ENCODE data around the gene TRIM63. TPM values are rescaled to one million over a fixed set of nuclear protein-coding genes. Genes with fewer than 3 reads are reported as not detected.

Gene TRIM63
- total and polyA plus RNA-seq, 2 of the 13 experiments (the other 11 are each of a cell fraction or from before 2014, with no cell fraction given), result not detected

GRCh38 chr1:26110731-26111529 lies 43.5 kb upstream of the TRIM63 start (continued):
- TF ChIP-seq ARHGAP35 (CRISPR knock-in tag; IDR thresholded peaks at IDR 0.05; ENCODE audit: borderline replicate concordance) (0 out of 2 replicates have a peak, but pooled peaks have one; percentile 68), HMGXB4 (CRISPR knock-in tag; IDR thresholded peaks at IDR 0.05; ENCODE audit: borderline replicate concordance in 1 of 2, low read depth in 1 of 2) (peak in 1 of 2 experiments; percentile 53; a peak in 1 of 4 replicates), ZNF605 (CRISPR knock-in tag; IDR thresholded peaks at IDR 0.05) (no peak), ZNF737 (CRISPR knock-in tag; IDR thresholded peaks at IDR 0.05; ENCODE audit: borderline replicate concordance) (no peak), XBP1 (CRISPR knock-in tag; IDR thresholded peaks at IDR 0.05) (no peak), ZNF816 (CRISPR knock-in tag; IDR thresholded peaks at IDR 0.05; ENCODE audit: borderline replicate concordance) (no peak), MIXL1 (CRISPR knock-in tag; IDR thresholded peaks at IDR 0.05) (no peak), CEBPB (IDR thresholded peaks at IDR 0.05; ENCODE audit: borderline replicate concordance, low read depth, low read length) (no peak), ZNF724P (CRISPR knock-in tag; IDR thresholded peaks at IDR 0.05; ENCODE audit: borderline replicate concordance) (peak; percentile 44; the same call in 1 of the 2 replicates), ATRX (CRISPR knock-in tag; IDR thresholded peaks at IDR 0.05; ENCODE audit: borderline replicate concordance) (no peak), NFKB2 (CRISPR knock-in tag; IDR thresholded peaks at IDR 0.05; ENCODE audit: borderline replicate concordance) (peak; percentile 68; the same call in 1 of the 2 replicates), NONO (IDR thresholded peaks at IDR 0.05) (no peak), NONO (CRISPR knock-in tag; conservative IDR thresholded peaks at IDR 0.05) (peak; percentile 49), ZNF83 (CRISPR knock-in tag; IDR thresholded peaks at IDR 0.05; ENCODE audit: borderline replicate concordance) (no peak), PRDM10 (CRISPR knock-in tag; IDR thresholded peaks at IDR 0.05; ENCODE audit: low read depth) (peak; percentile 98), ZFX (CRISPR knock-in tag; IDR thresholded peaks at IDR 0.05; ENCODE audit: low read depth) (peak; percentile 36; the same call in 1 of the 2 replicates), RXRB (CRISPR knock-in tag; IDR thresholded peaks at IDR 0.05; ENCODE audit: borderline replicate concordance) (peak; percentile 38), SOX6 (IDR thresholded peaks at IDR 0.05) (no peak), SOX6 (CRISPR knock-in tag; IDR thresholded peaks at IDR 0.05) (peak; percentile 45; the same call in 1 of the 2 replicates), ZNF503 (CRISPR knock-in tag; IDR thresholded peaks at IDR 0.05) (no peak; the same call in none of the 2 replicates)
